Panc1 (cell line): Measurements from ENCODE around the gene NINJ2. TPM values are rescaled to one million over a fixed set of nuclear protein-coding genes. Genes with fewer than 3 reads are reported as not detected.

ENCODE experiments used
- ATAC-seq: fragments of 200-7000 bp; cut with Tn5 transposase; 2 replicates; pipeline ENCODE4 v1.9.1; 2020; ENCODE audit warnings: mild to moderate bottlenecking, moderate library complexity
- BruUV-seq: library from RNA; stranded (reverse); fragments of 400-500 nt; replicated peaks from 2 replicates; lab custom pipeline; 2021; lab: Mats Ljungman, UMichigan
- CTCF ChIA-PET: fragments of 300-600 bp; sonication (Branson Sonifier 250); formaldehyde crosslinking; loops from one replicate; lab custom pipeline; 2022; ENCODE audit warnings: antibody characterized with exemption; lab: Charles Lee
- POLR2A ChIA-PET: fragments of 300-600 bp; sonication (Branson Sonifier 250); formaldehyde crosslinking; loops from one replicate; lab custom pipeline; 2022; ENCODE audit warnings: antibody characterized with exemption; lab: Charles Lee
- DNase-seq: peaks from one replicate; pipeline ENCODE4 v3.0.0-alpha.2; 2010; ENCODE audit warnings: low read depth, low spot score
- H3K27ac ChIP-seq: 2 replicates; pipeline ENCODE4 v1.5.1; 2011; ENCODE audit warnings: mild to moderate bottlenecking, low read length, inconsistent platforms
- H3K27me3 ChIP-seq: fragments of 200-500 bp; sonication (Bioruptor generic); 2 replicates; pipeline ENCODE4 v1.6.0; 2014; ENCODE audit warnings: low read length, inconsistent platforms; ENCODE audit not compliant: control insufficient read depth, insufficient read depth
- H3K36me3 ChIP-seq: fragments of 200-500 bp; sonication (Bioruptor generic); 2 replicates; pipeline ENCODE4 v1.5.1; 2014; ENCODE audit warnings: inconsistent platforms, mild to moderate bottlenecking, low read length, moderate library complexity; ENCODE audit not compliant: control insufficient read depth, insufficient read depth
- H3K4me1 ChIP-seq: 2 replicates; pipeline ENCODE4 v1.5.1; 2011; ENCODE audit warnings: inconsistent platforms, mild to moderate bottlenecking, low read length, moderate library complexity; ENCODE audit not compliant: control insufficient read depth, insufficient read depth
- H3K4me3 ChIP-seq, 2 experiments: 2 replicates each; pipeline ENCODE4 v1.5.1; 2011 to 2012; ENCODE audit warnings: low read depth in 2 of 2, low read length in 2 of 2, mild to moderate bottlenecking in 2 of 2, inconsistent platforms in 1 of 2, moderate library complexity in 1 of 2
- H3K9me3 ChIP-seq: fragments of 200-500 bp; sonication (Bioruptor generic); 2 replicates; pipeline ENCODE4 v1.5.1; 2014; ENCODE audit warnings: low read depth, mild to moderate bottlenecking, inconsistent platforms, low read length, moderate library complexity; ENCODE audit not compliant: control insufficient read depth, insufficient read depth
- CTCF ChIP-seq: fragments of 450-650 bp; IDR thresholded peaks from 2 replicates; pipeline ENCODE4 v1.5.1; 2017; ENCODE audit warnings: mild to moderate bottlenecking
- POLR2AphosphoS5 ChIP-seq: IDR thresholded peaks from 2 replicates; pipeline ENCODE4 v1.6.1; 2012; ENCODE audit warnings: mild to moderate bottlenecking, low read depth, low read length, moderate library complexity
- REST ChIP-seq, 2 experiments: IDR thresholded peaks; 2 replicates each; pipeline ENCODE4 v1.6.1; 2011 to 2012; ENCODE audit warnings: low read depth in 2 of 2, control low read depth in 1 of 2, low read length in 1 of 2, mild to moderate bottlenecking in 1 of 2, moderate library complexity in 1 of 2; ENCODE audit not compliant: insufficient read depth in 1 of 2
- SIN3A ChIP-seq: IDR thresholded peaks from 2 replicates; pipeline ENCODE4 v1.6.1; 2012; ENCODE audit warnings: low read depth, mild to moderate bottlenecking, low read length, moderate library complexity, borderline replicate concordance; ENCODE audit not compliant: insufficient read depth
- TCF7L2 ChIP-seq: IDR thresholded peaks from 2 replicates; pipeline ENCODE4 v1.6.1; 2011; ENCODE audit warnings: mild to moderate bottlenecking, low read depth, low read length, inconsistent platforms
- in situ Hi-C: cut with HindIII; loops from 2 replicates; pipeline ENCODE4 v1.10.0; 2016; ENCODE audit warnings: low sequenced_read_pairs, low pct_unique_long_range_greater_than_20kb
- intact Hi-C: fragments of 100-400 bp; cut with micrococcal nuclease; formaldehyde crosslinking; loops from one replicate; pipeline ENCODE4 v1.10.0; 2022; ENCODE audit not compliant: unreplicated experiment
- total RNA-seq: library from RNA; stranded (reverse); gene quantifications from one replicate; pipeline ENCODE4 v1.2.1, GENCODE V29; 2021; ENCODE audit not compliant: unreplicated experiment

NINJ2 gene
- total RNA-seq, 1 experiment from 2014 or later = 1.9 TPM

GRCh38 chr12:535396-535795 is 127.8 kb downstream of the NINJ2 start:
- ATAC-seq = no peak
- Histone ChIP-seq H3K36me3 (no peaks in the 10 kb centered on the region), H3K4me3 (no peak overlapping the region), H3K4me1 (no peaks in the 10 kb centered on the region), H3K9me3 (no peaks in the 10 kb centered on the region), H3K27me3 (no peaks in the 10 kb centered on the region), H3K27ac (no peak overlapping the region)
- no peak for DNase-seq
- BruUV-seq = no TSS peak
- ChIA-PET POLR2A (no interaction called here), CTCF (no interaction called here)
- TF ChIP-seq CTCF (no peak), SIN3A (no peak), REST (IDR thresholded peaks at IDR 0.05; ENCODE audit: insufficient read depth in 1 of 2, low read depth in 2 of 2, low read length in 1 of 2) (no peak), TCF7L2 (no peak), POLR2AphosphoS5 (no peak)
- in situ Hi-C loops = no loop called here
- intact Hi-C loops = no loop called here

GRCh38 chr12:534216-534615 is 129.0 kb downstream of the NINJ2 start:
- no peak for ATAC-seq
- in situ Hi-C loops = no loop called here

More at GRCh38 chr12:534216-534615, 129.0 kb downstream of the NINJ2 start:
- Histone ChIP-seq H3K36me3 (no peaks in the 10 kb centered on the region), H3K27ac (no peak overlapping the region), H3K4me3 (no peak overlapping the region), H3K4me1 (no peaks in the 10 kb centered on the region), H3K9me3 (no peaks in the 10 kb centered on the region), H3K27me3 (no peaks in the 10 kb centered on the region)
- ChIA-PET CTCF (no interaction called here), POLR2A (no interaction called here)
- TF ChIP-seq POLR2AphosphoS5 (no peak), SIN3A (no peak), TCF7L2 (no peak), REST (IDR thresholded peaks at IDR 0.05; ENCODE audit: insufficient read depth in 1 of 2, low read depth in 2 of 2, low read length in 1 of 2) (no peak), CTCF (no peak)
- no peak for DNase-seq
- intact Hi-C loops = no loop called here
- BruUV-seq = no TSS peak
